OCI-LY1 (cell line): ENCODE measurements around the gene CBX7.

ENCODE experiments used
- H2AFZ ChIP-seq: fragments of 200-600 bp; sonication (generic), shearing (Covaris generic); 2 replicates; pipeline ENCODE4 v1.6.0; 2014; ENCODE audit warnings: antibody characterized with exemption, mild to moderate bottlenecking, low read length
- H3F3A ChIP-seq: fragments of 200-600 bp; sonication (generic), shearing (Covaris generic); 2 replicates; pipeline ENCODE4 v1.6.0; 2014; ENCODE audit warnings: mild to moderate bottlenecking, antibody characterized with exemption, low read length, moderate library complexity; ENCODE audit not compliant: insufficient read depth
- H3K27ac ChIP-seq: fragments of 200-600 bp; sonication (generic); 2 replicates; pipeline ENCODE4 v1.5.1; 2014; ENCODE audit warnings: low read length, mixed run types, mild to moderate bottlenecking, low read depth; ENCODE audit not compliant: poor library complexity, severe bottlenecking
- H3K27me3 ChIP-seq: fragments of 200-600 bp; sonication (generic); 2 replicates; pipeline ENCODE4 v1.6.0; 2014; ENCODE audit warnings: antibody characterized with exemption, mild to moderate bottlenecking, low read length, moderate library complexity; ENCODE audit not compliant: insufficient read depth
- H3K36me3 ChIP-seq: fragments of 200-600 bp; sonication (generic); 2 replicates; pipeline ENCODE4 v1.6.1; 2014; ENCODE audit warnings: mild to moderate bottlenecking, antibody characterized with exemption, low read length, moderate library complexity, mixed read lengths; ENCODE audit not compliant: insufficient read depth
- H3K4me1 ChIP-seq: fragments of 200-600 bp; sonication (generic); 2 replicates; pipeline ENCODE4 v1.5.1; 2014; ENCODE audit warnings: mild to moderate bottlenecking, low read length, moderate library complexity; ENCODE audit not compliant: insufficient read depth, severe bottlenecking
- H3K4me2 ChIP-seq: fragments of 200-600 bp; sonication (generic), shearing (Covaris generic); 2 replicates; pipeline ENCODE4 v1.6.1; 2014; ENCODE audit warnings: low read length
- H3K4me3 ChIP-seq: fragments of 200-600 bp; sonication (generic); 2 replicates; pipeline ENCODE4 v1.5.1; 2014; ENCODE audit warnings: low read length, low read depth, mild to moderate bottlenecking, mixed read lengths; ENCODE audit not compliant: poor library complexity, severe bottlenecking
- H3K79me2 ChIP-seq: fragments of 200-600 bp; shearing (Covaris generic); 2 replicates; pipeline ENCODE4 v1.6.1; 2016; ENCODE audit warnings: mixed run types, low read length, mixed read lengths; ENCODE audit not compliant: insufficient read depth
- H3K9ac ChIP-seq: fragments of 200-600 bp; sonication (generic), shearing (Covaris generic); 2 replicates; pipeline ENCODE4 v1.6.1; 2014; ENCODE audit warnings: mild to moderate bottlenecking, low read length, mixed read lengths
- H3K9me2 ChIP-seq: fragments of 200-600 bp; sonication (generic), shearing (Covaris generic); 2 replicates; pipeline ENCODE4 v1.6.1; 2014; ENCODE audit warnings: low read depth, mild to moderate bottlenecking, low read length, mixed read lengths
- H3K9me3 ChIP-seq: fragments of 200-600 bp; shearing (Covaris generic); 2 replicates; pipeline ENCODE4 v1.6.1; 2014; ENCODE audit warnings: low read length, mixed read lengths
- H4K20me1 ChIP-seq: fragments of 200-600 bp; sonication (generic), shearing (Covaris generic); 2 replicates; pipeline ENCODE4 v1.6.0; 2016; ENCODE audit warnings: mild to moderate bottlenecking, low read length; ENCODE audit not compliant: insufficient read depth
- EZH2 ChIP-seq: fragments of 200-600 bp; sonication (generic), shearing (Covaris generic); IDR thresholded peaks from 2 replicates; pipeline ENCODE4 v1.8.0; 2017; ENCODE audit warnings: borderline replicate concordance, mixed run types, mild to moderate bottlenecking, antibody characterized with exemption, low read length, moderate library complexity, mixed read lengths
- TF ChIP-seq, protein P1 (sequence below): fragments of 200-600 bp; sonication (generic), shearing (Covaris generic); IDR thresholded peaks from 2 replicates; pipeline ENCODE4 v1.5.1; 2017; ENCODE audit warnings: mild to moderate bottlenecking, antibody characterized with exemption, low read length, moderate library complexity, mixed read lengths

CBX7 gene

DNA sequence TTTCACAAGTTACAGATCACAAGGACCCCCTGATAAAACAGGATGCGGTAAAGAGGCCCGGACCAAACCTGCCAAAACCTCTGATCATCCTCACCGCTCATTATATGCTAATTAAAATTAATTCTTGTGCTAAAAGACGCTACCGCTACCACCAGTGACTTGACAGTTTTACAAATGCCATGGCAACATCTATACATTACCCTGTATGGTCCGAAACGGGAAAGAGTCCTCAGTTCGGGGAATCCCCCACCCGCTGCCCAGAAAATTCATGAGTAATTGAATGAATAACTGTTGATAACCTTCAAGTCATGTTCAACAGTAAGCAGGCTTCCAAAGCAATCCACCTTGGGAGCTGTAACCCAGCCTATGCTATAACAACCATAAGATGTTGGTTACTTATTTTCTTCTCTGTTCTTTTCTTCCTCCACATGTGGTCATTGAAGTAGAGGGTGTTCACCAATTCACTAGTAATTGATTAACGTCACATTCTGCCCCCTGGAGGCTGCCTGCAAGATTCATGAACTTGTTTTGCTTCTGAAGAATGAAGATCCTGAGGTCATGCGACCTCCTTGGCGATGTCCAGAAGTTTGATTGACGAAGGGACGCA, 34.8 kb downstream of the CBX7 start:
- no peaks in the 10 kb centered on the region for H3K4me1 ChIP-seq
- H3K4me2 ChIP-seq = no peak overlapping the region
- TF ChIP-seq, protein P1, sequence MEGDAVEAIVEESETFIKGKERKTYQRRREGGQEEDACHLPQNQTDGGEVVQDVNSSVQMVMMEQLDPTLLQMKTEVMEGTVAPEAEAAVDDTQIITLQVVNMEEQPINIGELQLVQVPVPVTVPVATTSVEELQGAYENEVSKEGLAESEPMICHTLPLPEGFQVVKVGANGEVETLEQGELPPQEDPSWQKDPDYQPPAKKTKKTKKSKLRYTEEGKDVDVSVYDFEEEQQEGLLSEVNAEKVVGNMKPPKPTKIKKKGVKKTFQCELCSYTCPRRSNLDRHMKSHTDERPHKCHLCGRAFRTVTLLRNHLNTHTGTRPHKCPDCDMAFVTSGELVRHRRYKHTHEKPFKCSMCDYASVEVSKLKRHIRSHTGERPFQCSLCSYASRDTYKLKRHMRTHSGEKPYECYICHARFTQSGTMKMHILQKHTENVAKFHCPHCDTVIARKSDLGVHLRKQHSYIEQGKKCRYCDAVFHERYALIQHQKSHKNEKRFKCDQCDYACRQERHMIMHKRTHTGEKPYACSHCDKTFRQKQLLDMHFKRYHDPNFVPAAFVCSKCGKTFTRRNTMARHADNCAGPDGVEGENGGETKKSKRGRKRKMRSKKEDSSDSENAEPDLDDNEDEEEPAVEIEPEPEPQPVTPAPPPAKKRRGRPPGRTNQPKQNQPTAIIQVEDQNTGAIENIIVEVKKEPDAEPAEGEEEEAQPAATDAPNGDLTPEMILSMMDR = peak; percentile 58
- TF ChIP-seq EZH2 = no peak
- no peaks in the 10 kb centered on the region for H3F3A ChIP-seq
- no peaks in the 10 kb centered on the region for H3K9me2 ChIP-seq
- no peak overlapping the region for H2AFZ ChIP-seq
- peaks cover 15% of the 10 kb centered on the region for H3K27me3 ChIP-seq
- H3K79me2 ChIP-seq = no peaks in the 10 kb centered on the region
- H3K9ac ChIP-seq = no peak overlapping the region
- no peaks in the 10 kb centered on the region for H4K20me1 ChIP-seq
- no peak overlapping the region for H3K27ac ChIP-seq
- no peak overlapping the region for H3K4me3 ChIP-seq
- H3K36me3 ChIP-seq = no peaks in the 10 kb centered on the region
- no peaks in the 10 kb centered on the region for H3K9me3 ChIP-seq

DNA sequence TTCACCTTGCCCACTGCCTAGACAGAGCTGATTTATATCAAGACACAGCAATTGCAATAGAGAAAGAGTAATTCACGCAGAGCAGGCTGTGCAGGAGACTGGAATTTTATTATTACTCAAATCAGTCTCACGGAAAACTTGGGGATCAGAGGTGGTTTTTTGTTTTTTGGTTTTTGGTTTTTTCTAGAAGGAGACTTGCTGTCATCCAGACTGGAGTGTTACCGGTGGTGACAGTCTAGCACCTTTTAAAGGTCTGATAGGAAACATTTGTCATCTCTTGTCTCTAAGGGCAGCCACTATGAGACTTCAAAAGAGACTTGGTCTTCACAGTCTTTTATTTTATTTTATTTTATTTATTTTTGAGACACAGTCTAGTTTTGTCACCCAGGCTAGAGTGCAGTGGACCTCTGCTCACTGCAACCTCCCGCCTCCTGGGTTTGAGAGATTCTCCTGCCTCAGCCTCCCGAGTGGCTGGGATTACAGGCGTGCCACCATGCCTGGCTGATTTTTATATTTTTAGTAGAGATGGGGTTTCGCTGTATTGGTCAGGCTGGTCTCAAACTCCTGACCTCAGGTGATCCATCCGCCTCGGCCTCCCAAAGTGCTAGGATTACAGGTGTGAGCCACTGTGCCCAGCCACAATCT, 36.4 kb downstream of the CBX7 start:
- Histone ChIP-seq H2AFZ (no peak overlapping the region), H3K9ac (no peak overlapping the region), H3K36me3 (no peaks in the 10 kb centered on the region), H3F3A (no peaks in the 10 kb centered on the region), H3K4me1 (no peaks in the 10 kb centered on the region), H3K9me3 (no peaks in the 10 kb centered on the region), H3K79me2 (no peaks in the 10 kb centered on the region), H3K9me2 (no peaks in the 10 kb centered on the region), H3K27ac (no peak overlapping the region), H3K4me2 (no peak overlapping the region), H3K4me3 (no peak overlapping the region), H4K20me1 (no peaks in the 10 kb centered on the region), H3K27me3 (peaks cover 16% of the 10 kb centered on the region)
- TF ChIP-seq EZH2 = no peak
- TF ChIP-seq, protein P1 = no peak

DNA sequence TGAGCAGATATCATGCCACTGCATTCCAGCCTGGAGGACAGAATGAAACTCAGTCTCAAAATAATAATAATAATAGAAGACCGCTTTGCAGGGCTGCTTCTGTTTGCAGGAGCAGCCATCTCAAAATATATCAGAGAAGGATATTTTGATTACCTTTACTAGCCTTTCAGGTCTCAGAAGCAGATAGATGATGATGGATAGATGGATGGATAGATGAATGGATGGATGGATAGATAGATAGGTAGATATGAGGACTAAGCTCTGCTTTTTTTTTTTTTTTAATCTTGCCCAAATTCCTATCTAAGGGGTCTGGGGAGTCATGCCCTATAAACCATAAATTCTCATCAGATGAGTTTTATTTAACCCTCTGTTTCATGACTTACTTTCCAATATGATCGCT, 36.9 kb downstream of the CBX7 start:
- Histone ChIP-seq H3F3A (no peaks in the 10 kb centered on the region), H3K4me1 (no peaks in the 10 kb centered on the region), H3K79me2 (no peaks in the 10 kb centered on the region), H3K9me3 (no peaks in the 10 kb centered on the region), H3K9ac (no peak overlapping the region), H3K27ac (no peak overlapping the region), H3K4me2 (no peak overlapping the region), H3K27me3 (peaks cover 21% of the 10 kb centered on the region), H3K9me2 (no peaks in the 10 kb centered on the region), H4K20me1 (no peaks in the 10 kb centered on the region), H2AFZ (no peak overlapping the region), H3K4me3 (no peak overlapping the region), H3K36me3 (no peaks in the 10 kb centered on the region)
- TF ChIP-seq, protein P1 = no peak
- no peak for TF ChIP-seq EZH2
